Measurements from ENCODE around the gene VWA3B. TPM values are rescaled to one million over a fixed set of nuclear protein-coding genes. Genes with fewer than 3 reads are reported as not detected.

Gene VWA3B
- total RNA-seq, 1 donor: not detected

DNA sequence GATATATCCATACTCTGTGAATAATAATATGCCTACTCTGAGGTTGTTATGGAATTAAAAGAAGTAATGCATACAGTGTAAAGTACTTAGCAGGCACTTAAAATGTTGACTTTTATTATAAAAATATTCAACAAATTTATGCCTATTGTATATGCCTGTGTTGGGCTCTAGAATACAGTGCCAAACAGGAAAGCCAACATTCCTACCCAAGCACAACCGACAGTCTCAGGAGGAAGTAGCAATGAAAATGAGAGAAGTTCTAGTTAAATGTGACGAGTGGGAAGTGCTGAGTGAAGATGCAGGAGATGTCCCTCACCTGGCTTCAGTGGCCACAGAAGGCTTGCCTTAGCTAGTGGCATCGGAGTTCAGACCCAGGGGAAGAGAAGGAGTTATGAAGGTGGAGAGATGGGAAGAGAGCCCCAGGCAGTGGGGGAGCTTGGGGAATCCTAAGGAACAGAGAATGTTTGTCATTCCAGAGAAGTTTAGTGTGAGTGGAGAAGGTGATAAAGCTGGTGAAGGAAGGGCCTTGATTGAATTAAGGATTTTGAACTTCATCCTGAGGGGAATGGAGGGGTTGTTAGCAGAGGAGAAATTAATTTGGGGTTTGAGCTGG, 153.9 kb downstream of the VWA3B start:
- Histone ChIP-seq H3K4me1 (ENCODE audit: insufficient read depth, low read length) (no peaks in the 10 kb centered on the region), H3K36me3 (ENCODE audit: insufficient read depth, low read length) (no peaks in the 10 kb centered on the region), H2AFZ (ENCODE audit: low read length) (no peak overlapping the region), H3K27me3 (ENCODE audit: insufficient read depth, low read length) (peaks cover 16% of the 10 kb centered on the region), H3K4me2 (ENCODE audit: insufficient read depth, low read length) (no peak overlapping the region), H3K79me2 (ENCODE audit: insufficient read depth, low read length) (no peaks in the 10 kb centered on the region), H3K4me3 (ENCODE audit: insufficient read depth, low read length) (no peak overlapping the region), H3K27ac (ENCODE audit: low read depth, low read length) (no peak overlapping the region), H4K20me1 (ENCODE audit: insufficient read depth, low read length) (no peaks in the 10 kb centered on the region), H3K9me3 (ENCODE audit: low read depth, low read length) (no peaks in the 10 kb centered on the region)
- TF ChIP-seq, protein P1, sequence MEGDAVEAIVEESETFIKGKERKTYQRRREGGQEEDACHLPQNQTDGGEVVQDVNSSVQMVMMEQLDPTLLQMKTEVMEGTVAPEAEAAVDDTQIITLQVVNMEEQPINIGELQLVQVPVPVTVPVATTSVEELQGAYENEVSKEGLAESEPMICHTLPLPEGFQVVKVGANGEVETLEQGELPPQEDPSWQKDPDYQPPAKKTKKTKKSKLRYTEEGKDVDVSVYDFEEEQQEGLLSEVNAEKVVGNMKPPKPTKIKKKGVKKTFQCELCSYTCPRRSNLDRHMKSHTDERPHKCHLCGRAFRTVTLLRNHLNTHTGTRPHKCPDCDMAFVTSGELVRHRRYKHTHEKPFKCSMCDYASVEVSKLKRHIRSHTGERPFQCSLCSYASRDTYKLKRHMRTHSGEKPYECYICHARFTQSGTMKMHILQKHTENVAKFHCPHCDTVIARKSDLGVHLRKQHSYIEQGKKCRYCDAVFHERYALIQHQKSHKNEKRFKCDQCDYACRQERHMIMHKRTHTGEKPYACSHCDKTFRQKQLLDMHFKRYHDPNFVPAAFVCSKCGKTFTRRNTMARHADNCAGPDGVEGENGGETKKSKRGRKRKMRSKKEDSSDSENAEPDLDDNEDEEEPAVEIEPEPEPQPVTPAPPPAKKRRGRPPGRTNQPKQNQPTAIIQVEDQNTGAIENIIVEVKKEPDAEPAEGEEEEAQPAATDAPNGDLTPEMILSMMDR (IDR thresholded peaks at IDR 0.05; ENCODE audit: extremely low read depth, low read depth, low read length): no peak
- DNase-seq (ENCODE audit: insufficient read length, low spot score, missing footprints): peak; percentile 25

- H3K79me2 ChIP-seq (ENCODE audit: insufficient read depth, low read length): no peaks in the 10 kb centered on the region
- TF ChIP-seq, protein P1 (IDR thresholded peaks at IDR 0.05; ENCODE audit: extremely low read depth, low read depth, low read length): no peak
- peaks cover 11% of the 10 kb centered on the region for H3K27me3 ChIP-seq (ENCODE audit: insufficient read depth, low read length)
- no peaks in the 10 kb centered on the region for H3K9me3 ChIP-seq (ENCODE audit: low read depth, low read length)
- H3K4me3 ChIP-seq (ENCODE audit: insufficient read depth, low read length): no peak overlapping the region
- H4K20me1 ChIP-seq (ENCODE audit: insufficient read depth, low read length): no peaks in the 10 kb centered on the region
- no peak overlapping the region for H3K4me2 ChIP-seq (ENCODE audit: insufficient read depth, low read length)
- H2AFZ ChIP-seq (ENCODE audit: low read length): no peak overlapping the region
- H3K36me3 ChIP-seq (ENCODE audit: insufficient read depth, low read length): no peaks in the 10 kb centered on the region
- H3K4me1 ChIP-seq (ENCODE audit: insufficient read depth, low read length): no peaks in the 10 kb centered on the region
- DNase-seq (ENCODE audit: insufficient read length, low spot score, missing footprints): no peak
- H3K27ac ChIP-seq (ENCODE audit: low read depth, low read length): no peak overlapping the region
Observed at GRCh38 chr2:98241592-98241991, 154.6 kb downstream of the VWA3B start.

GRCh38 chr2:98242003-98242402, 155.0 kb downstream of the VWA3B start:
- H3K4me2 ChIP-seq (ENCODE audit: insufficient read depth, low read length): no peak overlapping the region
- H4K20me1 ChIP-seq (ENCODE audit: insufficient read depth, low read length): no peaks in the 10 kb centered on the region
- H3K9me3 ChIP-seq (ENCODE audit: low read depth, low read length): no peaks in the 10 kb centered on the region
- H3K27me3 ChIP-seq (ENCODE audit: insufficient read depth, low read length): peaks cover 11% of the 10 kb centered on the region
- no peak overlapping the region for H2AFZ ChIP-seq (ENCODE audit: low read length)
- no peak overlapping the region for H3K27ac ChIP-seq (ENCODE audit: low read depth, low read length)
- DNase-seq (ENCODE audit: insufficient read length, low spot score, missing footprints): no peak
- no peak overlapping the region for H3K4me3 ChIP-seq (ENCODE audit: insufficient read depth, low read length)
- H3K4me1 ChIP-seq (ENCODE audit: insufficient read depth, low read length): no peaks in the 10 kb centered on the region
- TF ChIP-seq, protein P1 (IDR thresholded peaks at IDR 0.05; ENCODE audit: extremely low read depth, low read depth, low read length): no peak
- H3K79me2 ChIP-seq (ENCODE audit: insufficient read depth, low read length): no peaks in the 10 kb centered on the region
- no peaks in the 10 kb centered on the region for H3K36me3 ChIP-seq (ENCODE audit: insufficient read depth, low read length)

- Histone ChIP-seq H3K9me3 (ENCODE audit: low read depth, low read length) (peaks cover 2% of the 10 kb centered on the region), H2AFZ (ENCODE audit: low read length) (no peak overlapping the region), H3K27me3 (ENCODE audit: insufficient read depth, low read length) (peaks cover 7% of the 10 kb centered on the region), H3K4me3 (ENCODE audit: insufficient read depth, low read length) (no peak overlapping the region), H3K27ac (ENCODE audit: low read depth, low read length) (no peak overlapping the region), H3K79me2 (ENCODE audit: insufficient read depth, low read length) (no peaks in the 10 kb centered on the region), H3K4me1 (ENCODE audit: insufficient read depth, low read length) (no peaks in the 10 kb centered on the region), H3K4me2 (ENCODE audit: insufficient read depth, low read length) (no peak overlapping the region), H3K36me3 (ENCODE audit: insufficient read depth, low read length) (no peaks in the 10 kb centered on the region), H4K20me1 (ENCODE audit: insufficient read depth, low read length) (no peaks in the 10 kb centered on the region)
- TF ChIP-seq, protein P1 (IDR thresholded peaks at IDR 0.05; ENCODE audit: extremely low read depth, low read depth, low read length): no peak
- DNase-seq (ENCODE audit: insufficient read length, low spot score, missing footprints): no peak
Observed at GRCh38 chr2:98245491-98245890, 158.5 kb downstream of the VWA3B start.
